Stimulated activated CD4-positive, alpha-beta T cell treated with anti-CD3 and anti-CD28 coated beads, Interleukin-2, amount 100 ng/mL, for 4 hours (primary cell): Measurements from ENCODE around the gene ZNF425.
"Not testable (repeated sequence)": the region's sequence is repeated elsewhere in the genome, so short reads cannot be mapped to it uniquely, and the experiment has no call there.

Source experiments
- DNase-seq: peaks from one replicate; pipeline ENCODE4 v3.0.0-alpha.2; 2020; ENCODE audit warnings: low read depth

The ZNF425 gene, protein sequence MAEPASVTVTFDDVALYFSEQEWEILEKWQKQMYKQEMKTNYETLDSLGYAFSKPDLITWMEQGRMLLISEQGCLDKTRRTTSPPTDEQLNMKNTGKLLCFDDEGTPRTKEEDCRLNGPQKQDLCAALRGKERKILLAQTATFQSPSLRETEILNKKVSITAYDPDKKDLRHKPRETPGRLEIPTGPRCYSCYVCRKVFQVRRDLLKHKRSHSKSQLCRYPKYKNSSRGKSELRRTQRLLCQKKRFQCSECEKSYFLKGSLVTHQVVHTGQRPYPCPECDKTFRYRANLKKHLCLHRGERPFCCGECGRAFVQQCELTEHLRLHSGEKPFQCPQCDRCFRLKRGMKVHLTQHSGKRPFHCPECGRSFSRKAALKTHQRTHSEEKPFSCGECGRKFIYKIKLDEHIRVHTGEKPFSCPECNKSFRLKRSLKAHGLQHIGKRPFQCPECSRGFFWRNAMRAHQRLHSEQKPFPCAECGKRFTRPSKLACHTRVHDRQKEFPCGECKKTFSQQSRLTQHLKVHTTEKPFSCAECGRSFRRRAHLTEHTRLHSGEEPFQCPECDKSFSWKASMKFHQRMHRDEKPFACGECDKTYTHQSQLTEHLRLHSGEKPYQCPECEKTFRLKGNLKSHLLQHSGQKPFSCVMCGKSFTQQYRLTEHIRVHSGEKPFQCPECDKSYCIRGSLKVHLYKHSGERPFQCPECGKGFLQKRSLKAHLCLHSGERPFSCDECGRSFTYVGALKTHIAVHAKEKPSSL

DNA sequence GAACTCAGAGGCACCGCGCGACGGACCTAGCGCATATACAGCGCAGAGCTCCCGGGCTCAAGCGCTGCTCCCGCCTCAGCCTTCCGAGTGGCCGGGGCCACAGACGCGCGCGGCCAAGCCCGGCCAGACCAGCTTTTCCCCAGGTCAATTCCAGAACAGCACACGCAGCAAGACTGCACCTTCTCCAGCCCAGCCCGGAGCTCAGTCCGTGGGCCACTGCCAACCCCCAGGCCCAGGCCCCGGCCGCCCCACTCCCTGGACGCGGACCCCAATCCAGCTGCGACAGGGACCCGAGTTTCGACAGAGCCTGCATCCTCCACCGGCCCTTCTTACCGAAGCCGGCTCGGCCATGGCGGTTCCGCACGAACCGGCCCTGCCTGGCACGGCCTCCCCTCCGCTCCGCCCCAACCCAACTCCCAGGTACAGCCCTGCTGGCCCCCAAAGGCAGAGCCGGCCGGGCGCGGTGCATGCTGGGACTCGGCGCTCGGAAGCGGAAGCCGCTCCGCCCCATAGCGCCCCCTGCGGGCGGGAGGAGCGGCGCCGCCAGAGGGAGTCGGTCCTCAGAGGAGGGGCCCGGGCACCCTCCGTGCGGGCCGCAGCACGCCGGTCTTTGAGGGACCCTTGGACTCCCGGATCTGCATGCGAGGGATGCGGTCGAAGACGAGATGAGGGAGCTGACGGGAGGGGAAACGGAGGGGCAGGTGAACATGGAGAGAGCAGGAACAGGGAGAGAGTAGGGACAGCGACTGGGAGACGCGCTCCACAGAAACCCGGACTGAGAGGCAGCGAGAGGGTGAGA lies at the start of gene ZNF425:
Gene ZNF425 (minus strand): TSS at position 462 of the 799 bp plus-strand sequence. CDS start 111 bp downstream, at position 351.
- peak; percentile 90 for DNase-seq

DNA sequence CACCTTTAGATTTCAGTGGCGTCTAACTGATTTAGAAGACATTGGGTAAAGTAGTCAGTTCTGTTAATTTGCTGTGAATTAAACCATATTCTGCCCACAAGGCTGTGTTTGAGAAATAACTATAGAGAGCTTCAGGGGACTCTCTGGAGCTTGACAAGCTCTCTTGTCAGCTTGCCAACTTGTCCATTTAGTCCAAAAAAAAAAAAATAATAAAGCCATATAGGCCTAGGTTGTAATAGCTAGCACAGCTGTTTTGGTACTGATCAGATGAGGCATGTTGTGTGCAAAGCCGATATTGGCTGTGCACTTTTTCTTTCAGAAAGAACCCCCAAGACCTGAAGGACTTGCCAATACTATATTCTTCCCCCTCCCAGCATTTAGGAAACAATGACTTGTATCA lies 49.0 kb upstream of the ZNF425 start:
- DNase-seq, result no peak

DNA sequence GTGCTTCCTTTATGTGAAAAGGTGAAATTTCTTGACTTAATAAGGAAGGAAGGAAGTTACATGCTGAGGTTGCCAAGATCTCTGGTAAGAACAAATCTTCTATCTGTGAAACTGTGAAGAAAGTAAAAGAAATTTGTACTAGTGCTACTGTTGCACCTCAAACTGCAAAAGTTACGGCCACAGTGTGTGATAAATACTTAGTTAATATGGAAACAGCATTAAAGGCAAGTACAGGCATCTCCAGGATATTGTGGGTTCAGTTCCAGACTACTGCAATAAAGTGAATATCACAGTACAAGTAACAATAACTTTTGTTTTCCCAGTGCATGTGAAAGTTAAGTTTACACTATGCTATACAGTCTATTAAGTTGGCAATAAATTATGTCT lies 46.4 kb upstream of the ZNF425 start:
- DNase-seq, result no peak

DNA sequence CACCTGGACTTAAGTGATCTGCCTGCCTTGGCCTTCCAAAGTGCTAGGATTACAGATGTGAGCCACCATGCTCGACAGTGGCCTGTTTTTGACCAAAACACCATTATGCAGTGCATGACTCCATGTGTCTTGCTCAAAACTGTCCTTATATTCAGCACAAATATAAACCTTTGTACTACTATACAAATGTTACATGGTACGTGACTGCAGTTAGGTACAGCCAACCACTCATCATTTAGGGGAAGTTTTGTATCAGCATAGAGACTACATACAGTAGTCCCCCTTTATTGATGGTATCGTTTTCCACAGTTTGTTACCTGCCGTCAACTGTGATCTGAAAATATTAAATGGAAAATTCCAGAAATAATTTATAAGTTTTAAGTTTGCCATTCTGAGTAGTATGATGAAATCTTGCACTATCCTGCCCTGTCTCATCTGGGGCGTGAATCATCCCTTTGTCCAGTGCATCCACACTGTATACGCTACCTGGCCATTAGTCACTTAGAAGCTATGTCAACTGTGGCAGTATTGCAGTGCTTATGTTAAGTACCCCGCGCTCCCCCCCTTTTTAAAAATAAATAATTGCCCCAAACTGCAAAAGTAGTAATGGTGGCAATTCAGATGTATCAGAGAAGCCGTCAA lies 45.9 kb upstream of the ZNF425 start:
- DNase-seq, result no peak

DNA sequence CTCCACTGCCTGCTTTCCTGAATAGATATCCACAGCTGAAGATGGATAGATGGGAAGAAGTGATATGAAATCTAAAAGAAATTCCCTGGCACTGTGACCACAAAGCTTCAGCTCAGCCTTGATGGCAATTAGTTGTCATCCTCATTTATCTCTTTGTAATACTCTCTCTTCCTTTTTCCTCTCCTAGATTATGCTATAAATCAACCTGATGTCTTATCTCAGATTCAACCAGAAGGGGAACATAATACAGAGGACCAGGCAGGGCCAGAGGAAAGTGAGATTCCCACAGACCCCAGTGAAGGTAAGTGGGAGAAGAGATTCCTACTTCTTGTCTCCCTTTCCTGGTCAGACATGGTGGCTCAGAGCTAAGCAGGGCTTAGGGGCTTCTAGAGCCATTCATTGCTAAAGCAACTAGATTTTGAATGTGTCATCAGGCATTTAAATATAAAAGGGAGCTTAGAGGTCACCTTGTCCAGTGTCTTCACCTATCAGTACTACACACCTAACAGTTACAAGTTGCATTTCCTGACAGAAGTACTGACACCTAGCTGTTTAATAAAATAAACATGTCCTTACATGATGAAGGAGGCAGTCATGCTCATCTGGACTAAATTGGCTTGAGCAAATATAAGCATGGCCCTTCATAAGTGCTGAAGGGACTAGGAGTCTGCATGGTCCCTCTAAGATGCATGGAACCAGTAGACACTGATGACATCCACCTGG lies 40.7 kb upstream of the ZNF425 start:
- DNase-seq, result no peak

DNA sequence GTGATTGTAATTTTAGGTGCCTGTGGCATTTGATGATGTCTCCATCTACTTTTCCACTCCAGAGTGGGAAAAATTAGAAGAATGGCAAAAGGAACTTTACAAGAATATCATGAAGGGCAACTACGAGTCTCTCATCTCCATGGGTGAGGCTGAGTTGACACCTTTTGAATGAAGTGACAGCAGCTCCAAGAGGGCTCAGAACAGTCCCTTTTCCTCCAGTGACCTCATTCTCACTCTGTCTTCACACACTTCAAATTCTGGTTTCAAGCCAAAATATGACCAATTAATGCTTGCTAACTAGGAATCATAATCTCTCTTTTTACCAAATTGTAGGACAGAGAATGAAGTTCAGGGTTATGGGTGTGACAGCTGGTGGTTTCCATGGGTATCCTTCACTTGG lies 40.0 kb upstream of the ZNF425 start:
- no peak for DNase-seq

DNA sequence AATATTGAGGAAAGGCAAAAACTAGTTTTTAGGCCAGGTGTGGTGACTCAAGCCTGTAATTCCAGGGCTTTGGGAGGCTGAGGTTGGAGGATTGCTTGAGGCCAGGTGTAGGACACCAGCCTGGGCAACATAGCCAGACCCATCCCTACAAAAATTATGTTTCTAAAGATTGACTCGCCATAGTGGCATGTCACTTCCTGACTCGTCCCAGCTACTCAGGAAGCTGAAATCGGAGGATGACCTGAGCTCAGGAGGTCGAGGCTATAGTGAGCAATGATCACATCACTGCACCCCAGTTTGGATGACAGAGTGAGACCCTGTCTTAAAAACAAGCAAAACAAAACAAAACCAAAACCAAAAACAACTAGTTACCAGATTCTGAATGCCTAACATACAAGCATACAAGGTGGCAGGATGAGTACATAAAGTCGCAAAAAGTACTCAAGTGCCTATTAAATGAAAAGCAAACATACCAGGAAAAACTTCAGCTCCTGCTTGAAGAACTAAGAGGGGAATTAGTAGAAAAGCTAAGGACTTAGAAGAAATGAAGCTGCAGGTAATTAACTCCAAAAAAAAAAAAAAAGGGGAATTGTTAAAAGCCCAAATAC lies 35.2 kb upstream of the ZNF425 start:
- DNase-seq, result no peak

DNA sequence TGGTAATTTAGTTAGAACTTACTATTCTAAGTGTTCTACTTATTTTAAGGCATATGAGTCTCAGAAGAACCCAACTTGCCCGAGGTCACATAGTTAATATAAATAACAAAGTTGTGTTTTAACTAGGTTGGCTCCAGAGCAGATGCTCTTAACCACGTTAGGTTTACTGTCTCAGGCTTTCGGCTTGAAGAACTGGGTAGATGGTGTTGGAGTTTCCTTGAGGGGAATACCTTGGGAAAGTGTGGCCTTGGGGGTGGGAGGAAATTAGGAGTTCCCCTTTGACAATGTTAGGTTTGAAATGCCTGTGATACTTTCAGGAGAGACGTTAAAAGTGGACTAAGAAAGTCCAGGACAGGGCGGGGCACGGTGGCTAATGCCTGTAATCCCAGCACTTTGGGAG lies 30.8 kb upstream of the ZNF425 start:
- no peak for DNase-seq

DNA sequence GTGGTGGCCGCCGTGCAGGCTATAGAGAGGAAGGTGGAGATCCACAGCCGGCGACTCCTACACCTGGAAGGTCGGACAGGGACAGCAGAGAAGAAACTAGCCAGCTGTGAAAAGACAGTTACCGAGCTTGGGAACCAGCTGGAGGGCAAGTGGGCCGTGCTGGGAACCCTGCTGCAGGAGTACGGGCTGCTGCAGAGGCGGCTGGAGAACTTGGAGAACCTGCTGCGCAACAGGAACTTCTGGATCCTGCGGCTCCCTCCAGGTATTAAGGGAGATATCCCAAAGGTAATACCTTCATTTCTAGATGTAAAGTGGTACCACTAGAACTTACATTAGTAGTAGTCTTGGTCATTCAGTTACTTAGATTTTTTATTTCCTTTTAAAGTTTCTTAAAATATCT lies 27.9 kb upstream of the ZNF425 start:
- DNase-seq, result no peak

DNA sequence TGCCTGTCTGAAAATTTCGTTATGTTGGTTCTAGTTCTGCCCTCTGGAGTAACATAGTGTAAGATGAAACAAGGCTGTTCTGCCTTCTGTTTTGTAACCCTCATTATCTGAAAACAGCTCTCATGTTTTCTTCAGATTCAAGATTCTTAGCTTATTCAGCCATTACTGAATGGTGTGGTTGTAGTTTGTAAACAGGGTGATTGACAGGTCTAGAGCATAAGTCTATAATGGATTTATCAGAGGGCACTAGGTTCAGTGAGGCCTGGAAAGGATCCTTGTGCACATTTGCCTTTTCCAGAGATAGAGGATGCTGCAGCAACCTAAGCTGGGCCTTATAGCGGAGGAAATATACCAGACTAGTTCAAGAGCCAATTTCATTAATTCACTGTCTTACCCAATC lies 27.2 kb upstream of the ZNF425 start:
- DNase-seq, result no peak

DNA sequence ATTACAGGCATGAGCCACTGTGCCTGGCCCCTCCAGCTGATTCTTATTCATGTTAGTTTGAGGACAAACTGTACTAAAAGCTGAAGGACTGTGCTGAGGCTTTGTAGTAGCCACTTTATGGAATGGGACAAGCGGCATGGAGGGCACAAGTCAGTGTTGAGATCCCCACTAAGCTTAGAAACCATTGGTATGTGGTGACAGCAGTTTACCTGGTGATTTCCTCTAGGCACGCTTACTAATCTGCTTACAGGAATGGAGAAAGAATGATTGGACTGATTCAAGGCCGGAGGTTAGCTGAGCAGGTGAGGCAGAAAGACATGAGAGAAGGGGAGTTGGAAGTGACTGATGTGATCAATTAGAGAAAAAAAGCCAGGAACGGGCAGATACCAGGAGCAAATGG lies 24.9 kb upstream of the ZNF425 start:
- DNase-seq, result no peak

DNA sequence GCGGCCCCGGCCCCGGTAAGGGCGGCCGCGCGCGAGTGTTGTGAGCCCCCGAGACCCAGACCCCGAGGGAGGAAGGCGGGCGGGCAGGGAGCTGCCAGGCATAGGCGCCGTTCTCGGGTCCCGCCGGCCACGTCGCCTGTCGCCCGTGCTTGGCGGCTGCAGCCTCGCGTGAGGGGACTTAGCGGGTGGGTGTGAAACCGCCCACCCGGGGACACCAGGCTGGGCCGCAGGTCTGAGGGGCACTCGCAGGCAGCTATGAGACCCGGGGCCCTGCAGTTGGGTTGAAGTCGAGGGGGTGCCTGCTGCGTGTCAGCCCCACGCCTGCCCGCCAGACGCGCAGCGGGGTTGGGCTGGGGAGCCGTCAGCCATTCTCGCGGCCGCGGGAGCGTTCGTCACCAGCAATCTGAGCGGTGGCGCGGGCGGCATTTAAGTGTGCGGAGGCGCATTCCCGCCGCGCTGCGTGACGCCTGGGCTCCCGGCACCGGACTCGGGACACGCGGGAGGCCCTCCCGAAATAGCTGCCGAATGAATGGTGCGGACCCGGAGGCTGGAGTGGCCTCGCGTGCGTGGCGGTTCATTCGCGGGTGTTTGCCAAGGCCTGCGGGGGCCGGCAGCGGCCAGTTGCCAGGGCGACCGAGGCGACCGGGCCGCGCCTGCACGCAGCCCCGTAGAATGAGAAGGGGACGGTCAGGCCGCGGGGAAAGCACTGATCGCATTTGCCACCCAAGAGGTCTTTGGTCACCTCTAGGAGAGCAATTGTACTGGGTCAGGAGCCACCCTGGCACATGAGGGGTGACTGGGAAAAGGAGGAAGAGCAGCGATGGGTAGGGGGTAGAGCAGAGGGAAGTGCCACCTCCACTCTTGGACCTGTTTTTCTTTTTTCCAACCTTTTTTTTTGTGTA lies 21.9 kb upstream of the ZNF425 start:
- peak; percentile 52 for DNase-seq

DNA sequence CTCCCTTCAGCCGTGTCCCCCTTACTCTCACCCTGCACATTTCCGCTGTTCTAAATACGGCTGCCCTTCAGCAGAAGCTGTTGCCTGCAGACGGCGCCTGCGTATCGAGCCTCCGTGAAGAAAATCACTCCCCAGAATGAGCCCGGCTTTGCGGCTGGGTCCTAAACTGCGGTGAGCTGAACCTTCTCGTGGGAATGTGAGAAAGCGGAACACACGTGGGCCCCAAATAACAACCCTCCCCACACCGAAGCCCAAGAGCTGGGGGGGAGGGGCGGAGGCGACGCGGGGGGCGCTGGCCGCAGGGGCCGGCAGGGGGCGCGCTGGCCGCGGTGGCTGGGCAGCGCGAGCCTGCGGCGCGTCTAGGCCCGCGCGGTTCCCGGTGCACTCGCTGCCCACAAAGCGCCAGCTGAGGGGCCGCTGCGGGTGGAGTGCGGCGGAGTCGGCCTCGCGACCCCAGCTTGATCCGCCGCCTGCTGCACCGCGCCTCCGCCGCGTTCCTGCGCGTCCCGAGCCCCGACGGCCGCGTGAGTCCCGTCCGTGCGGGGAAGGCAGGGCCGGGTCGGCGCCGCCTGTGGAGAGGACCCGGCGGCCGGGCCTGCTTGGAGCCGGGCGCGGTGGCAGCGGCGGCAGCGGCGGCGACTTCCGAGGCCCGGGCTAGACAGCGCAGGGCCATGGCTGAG lies 21.1 kb upstream of the ZNF425 start, which contains the start of gene ZNF398:
Gene ZNF398 (plus strand): TSS at position 382 of the 680 bp plus-strand sequence. CDS start 290 bp downstream, at position 672.
- DNase-seq, result peak; percentile 72

DNA sequence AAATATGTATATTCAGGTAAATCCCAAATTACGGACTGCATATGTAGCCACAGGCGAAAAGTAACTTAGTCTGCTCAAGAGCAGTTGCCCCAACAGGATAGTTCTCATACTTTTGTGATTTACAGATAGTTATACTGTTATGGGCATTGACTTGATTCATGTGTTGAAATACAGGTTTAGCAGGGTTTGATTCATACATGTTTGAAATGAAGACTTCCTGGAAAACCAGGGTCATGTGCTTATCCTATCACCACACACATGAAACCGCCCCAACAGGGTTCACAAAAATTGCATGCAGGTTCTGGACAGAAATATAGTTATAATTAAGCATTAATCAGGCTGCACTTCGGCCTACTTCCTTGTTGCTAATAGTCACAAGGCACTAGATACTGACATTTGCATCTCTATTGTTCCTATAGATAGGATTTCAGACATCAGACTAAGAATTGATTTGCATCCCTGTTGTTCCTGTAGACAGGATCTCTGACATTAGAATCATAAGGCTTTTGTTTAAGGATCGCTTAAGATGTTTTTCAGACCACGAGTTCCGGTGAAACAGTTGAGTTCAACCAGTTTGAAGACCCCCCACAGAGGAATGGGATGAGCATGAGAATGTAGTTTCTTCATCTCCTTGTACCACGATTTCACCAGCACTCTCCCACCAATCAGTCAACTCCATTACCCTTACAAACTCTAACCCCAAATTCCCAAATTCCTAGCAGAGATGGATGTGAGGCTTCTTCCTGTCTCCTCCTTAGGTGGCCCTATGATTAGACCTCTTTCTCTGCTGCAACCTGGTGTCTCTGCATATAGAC lies 19.1 kb upstream of the ZNF425 start:
- no peak for DNase-seq

DNA sequence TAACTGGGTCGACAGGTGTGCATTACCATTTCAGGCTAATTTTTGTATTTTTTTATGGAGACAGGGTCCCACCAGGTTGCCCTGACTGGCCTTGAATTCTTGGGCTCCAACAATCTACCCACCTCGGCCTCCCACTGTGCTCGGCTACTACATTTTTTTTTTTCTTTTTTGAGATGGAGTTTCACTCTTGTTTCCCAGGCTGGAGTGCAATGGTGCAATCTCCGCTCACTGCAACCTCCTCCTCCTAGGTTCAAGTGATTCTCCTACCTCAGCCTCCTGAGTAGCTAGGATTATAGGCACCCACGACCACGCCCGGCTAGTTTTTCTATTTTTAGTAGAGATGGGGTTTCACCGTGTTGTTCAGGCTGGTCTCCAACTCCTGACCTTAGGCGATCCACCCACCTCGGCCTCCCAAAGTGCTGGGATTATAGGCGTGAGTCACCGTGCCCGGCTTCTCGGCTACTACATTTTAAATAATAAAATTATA lies 18.4 kb upstream of the ZNF425 start:
- DNase-seq, result not testable (repeated sequence)

DNA sequence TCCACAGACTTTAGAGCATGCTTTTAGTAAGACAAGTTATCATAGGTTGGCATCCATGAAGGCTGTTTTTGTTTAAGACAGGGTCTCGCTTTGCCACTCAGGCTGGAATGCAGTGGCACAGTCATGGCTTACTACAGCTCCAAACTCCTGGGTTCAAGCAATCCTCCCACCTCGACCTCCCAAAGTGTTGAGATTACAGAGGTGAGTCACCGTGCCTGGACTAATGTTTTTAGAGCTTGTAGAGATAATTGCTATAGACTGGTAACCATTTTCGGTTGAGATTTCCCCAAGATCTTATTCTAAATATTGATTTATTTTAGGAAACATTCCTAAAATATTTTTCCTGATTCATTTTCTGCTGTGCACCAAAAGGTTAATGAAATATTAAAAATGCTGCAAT lies 15.8 kb upstream of the ZNF425 start:
- no peak for DNase-seq

DNA sequence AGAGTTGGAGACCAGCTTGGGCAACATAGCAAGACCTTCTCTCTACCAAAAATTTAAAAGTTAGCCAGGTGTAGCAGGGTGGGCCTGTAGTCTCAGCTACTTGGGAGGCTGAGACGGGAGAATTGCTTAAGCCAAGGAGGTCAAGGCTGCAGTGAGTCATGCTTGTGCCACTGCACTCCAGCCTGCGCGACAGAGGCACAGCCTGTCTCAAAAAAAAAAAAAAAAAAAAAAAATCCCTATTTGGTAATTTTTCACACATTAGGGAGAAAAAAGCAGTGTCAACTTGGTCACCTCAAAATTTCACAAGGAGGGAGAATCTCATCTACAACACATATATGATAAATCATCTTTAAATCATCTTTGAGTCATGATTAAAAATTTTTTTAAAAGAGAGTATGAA lies 14.7 kb upstream of the ZNF425 start:
- no peak for DNase-seq

DNA sequence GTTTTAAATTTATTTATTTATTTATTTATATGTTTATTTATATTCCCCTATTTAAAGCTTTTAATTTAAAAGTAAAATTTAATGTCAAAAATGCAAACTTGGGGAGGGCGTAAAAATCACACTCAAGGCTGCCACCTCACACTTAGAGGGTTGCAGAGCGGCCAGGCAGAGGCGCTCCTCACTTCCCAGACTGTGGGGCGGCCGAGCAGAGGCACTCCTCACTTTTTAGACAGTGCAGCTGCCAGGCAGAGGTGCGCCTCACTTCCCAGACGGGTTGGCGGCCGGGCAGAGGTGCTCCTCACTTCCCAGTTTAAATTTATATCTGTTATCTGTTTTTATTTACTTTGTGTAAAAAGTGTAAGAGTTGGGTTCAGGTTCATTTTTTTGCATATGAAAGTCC lies 10.0 kb upstream of the ZNF425 start:
- no peak for DNase-seq
